Myocyte (in vitro differentiated cells): ENCODE data around the gene CALML3. TPM values are rescaled to one million over a fixed set of nuclear protein-coding genes. Genes with fewer than 3 reads are reported as not detected.

Source experiments
- DNase-seq: peaks from one replicate; pipeline ENCODE4 v3.0.0-alpha.2; 2012; ENCODE audit warnings: low read depth
- total RNA-seq: library from RNA; depleted of rRNA; stranded (reverse); fragments of >200 nt; gene quantifications from 2 replicates; pipeline ENCODE4 v1.2.3, GENCODE V29; 2014

CALML3 gene
- total RNA-seq, 1 donor from 2014 or later = not detected

DNA sequence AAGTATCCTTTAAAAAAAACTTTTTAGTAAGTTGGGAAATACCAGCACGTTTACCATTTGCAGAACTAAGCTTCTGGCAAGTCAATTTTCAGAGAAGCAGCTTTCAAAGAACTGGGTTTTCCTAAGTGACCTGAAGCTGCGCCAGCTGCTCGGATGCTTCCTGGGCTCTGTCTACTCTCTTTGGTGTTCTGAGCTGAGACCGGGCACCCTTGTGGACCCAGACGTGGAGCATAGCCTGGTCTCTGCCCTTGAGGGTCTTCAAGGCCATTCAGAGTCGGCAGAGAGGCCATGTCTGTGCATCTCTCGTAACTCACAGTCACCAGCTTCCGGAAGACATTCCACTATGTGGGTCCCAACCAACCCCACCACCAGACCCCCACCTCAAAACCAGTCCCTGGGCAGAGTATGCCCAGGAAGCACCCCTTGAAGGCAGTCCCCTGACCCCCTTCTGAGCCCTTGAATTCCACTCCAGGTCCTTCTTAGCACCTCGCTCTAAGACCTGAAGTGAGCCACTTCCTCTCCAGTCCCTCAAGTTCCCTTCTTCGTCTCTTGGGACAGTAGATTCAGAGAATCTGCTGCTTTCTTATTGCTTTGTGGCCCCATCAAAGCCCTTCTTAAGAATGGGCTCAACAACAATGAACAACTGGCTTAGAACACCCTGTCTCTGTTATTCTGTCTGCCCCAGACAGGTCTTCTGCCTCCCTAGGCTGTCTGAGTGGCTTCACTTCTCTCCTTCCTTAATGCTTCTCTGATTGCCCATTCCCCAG lies 33.9 kb upstream of the CALML3 start:
- DNase-seq = no peak

DNA sequence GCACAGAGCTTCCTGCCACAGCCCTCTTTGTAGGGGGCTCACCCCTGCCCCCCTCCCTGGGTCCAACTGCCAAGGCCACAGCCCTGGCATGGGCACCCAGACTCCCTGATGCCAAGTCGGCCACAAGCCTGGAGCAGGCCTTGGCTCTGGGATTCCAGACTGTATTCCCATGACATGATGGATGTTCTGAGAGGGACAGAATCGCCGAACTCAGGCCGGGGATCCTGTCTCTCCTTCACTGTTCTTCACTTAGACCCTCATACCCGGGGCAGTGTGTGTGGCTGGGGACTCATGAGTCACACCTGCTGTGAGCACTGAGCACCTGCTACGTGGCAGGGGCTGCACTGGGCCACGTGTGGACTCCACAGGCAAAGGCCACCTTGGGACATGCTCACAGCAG lies 33.3 kb upstream of the CALML3 start:
- no peak for DNase-seq

GRCh38 chr10:5492322-5492855 lies 32.4 kb upstream of the CALML3 start:
- DNase-seq = no peak

DNA sequence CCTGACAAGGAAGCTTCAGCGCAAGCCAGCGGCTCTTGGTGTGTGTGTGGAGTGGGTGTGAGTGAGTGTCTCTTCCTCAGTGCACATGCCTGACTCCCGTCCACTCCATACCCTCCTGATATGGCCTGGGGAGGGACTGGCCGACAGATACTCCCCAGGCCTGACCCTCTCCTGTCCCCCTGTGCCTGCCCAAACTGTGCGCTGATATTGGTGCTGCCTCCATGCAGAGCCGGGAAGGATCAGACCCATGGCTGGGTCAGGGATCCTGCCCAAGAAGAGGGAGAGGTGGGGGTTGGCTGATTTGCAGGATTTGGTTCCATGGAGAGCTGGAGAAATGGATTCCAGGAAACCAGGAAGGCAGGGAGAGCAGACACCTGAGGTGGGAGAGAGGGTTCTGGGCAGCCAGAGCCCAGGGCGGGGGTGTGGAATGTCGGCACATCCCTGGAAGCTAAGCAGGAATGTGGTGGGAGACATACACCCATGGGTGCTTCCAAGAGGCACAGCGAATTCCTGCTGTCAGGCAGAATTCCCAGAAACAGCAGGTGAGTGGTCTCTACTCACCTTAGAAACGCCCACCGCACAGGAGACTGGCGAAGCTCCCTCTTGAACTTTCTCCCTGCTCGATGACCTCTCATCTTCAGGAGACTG lies 31.7 kb upstream of the CALML3 start:
- DNase-seq = no peak

DNA sequence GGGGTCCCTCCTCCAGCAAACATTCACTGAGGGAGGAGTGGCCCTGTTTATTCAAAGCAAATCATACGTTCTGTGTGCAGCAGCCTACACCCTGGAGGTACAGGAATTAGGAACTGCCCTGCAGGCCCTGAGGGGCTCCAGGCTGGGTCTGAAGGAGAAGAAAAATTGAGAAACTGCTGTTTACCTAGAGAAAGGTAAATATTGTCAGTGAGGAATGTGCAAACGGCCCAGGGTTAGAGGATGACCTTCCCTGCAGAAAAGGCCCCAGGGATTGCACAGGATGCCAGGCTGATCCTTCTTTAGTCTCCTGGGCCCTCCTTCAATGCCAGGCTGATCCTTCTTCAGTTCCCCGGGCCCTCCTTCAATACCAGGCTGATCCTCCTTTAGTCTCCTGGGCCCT lies 31.1 kb upstream of the CALML3 start:
- DNase-seq = no peak

DNA sequence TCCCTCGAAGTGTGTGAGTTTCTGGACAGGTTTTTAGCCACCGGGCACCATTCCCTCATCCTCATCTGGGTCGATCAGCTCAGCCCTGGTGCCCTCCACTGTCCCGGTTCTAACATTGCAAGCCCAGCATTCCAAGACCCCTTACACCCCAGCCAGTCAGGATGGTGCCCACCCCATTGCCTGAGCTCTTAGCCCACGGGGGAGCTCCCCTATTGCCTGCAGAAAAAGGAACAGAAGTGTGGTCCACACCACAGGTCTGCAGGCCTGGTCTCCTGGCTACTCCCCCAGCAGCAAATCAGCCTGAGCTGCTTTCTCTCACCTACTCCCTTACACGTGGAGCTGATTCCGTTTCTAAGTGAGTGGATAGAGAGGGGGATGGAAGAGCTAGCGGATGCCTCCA lies 30.1 kb upstream of the CALML3 start:
- no peak for DNase-seq

DNA sequence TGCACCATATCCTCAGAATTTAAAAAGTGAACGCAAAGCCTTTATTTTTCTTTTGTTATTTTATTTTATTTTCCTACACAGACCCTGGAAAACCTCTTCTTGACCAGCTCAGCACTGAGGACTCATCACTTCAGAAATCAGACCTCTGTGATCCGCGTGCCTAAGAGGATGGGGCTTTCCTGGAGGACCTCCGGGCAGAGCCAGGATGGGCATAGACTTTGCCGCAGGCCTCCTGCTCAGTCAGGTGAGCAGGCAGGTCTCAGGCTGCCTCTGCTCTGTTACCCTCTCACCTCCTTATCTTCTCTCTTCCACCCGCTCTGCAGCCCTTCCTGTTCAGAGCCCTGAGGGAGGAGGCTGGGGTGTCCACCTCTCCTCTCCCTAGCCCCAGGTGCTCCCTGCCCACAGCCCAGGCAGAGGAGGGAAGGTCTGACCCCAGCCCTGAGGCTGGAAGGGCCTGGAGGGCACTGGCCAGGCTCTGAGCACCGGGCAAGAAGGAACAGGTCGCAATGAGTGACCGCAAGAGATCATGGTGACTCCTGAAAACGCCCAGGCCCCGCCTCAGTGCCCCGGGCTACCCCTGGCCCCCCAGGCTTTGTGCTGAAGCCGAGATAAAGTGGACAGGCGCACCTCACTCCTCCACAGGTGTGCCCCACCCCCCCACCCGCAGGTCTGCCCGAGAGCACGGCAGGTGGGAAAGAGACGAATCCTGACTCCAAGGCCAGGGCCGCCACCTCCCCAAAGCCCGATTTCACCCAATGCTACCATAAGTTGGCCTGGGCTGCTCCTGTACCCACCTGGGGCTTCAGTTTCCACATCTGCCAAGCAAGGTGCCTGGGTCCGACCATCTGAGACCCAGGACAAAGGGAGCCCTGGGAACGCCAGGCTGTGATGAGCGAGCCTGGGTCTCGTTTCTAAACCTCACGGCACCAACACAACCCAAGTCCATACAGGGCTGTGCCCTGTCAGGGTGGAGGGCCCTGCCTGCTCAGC lies 28.2 kb upstream of the CALML3 start:
- DNase-seq = no peak

- no peak for DNase-seq
These were observed 27.5 kb upstream of the CALML3 start for GRCh38 chr10:5497289-5497688.

- no peak for DNase-seq
These were observed 26.6 kb upstream of the CALML3 start for GRCh38 chr10:5497948-5498730.

DNA sequence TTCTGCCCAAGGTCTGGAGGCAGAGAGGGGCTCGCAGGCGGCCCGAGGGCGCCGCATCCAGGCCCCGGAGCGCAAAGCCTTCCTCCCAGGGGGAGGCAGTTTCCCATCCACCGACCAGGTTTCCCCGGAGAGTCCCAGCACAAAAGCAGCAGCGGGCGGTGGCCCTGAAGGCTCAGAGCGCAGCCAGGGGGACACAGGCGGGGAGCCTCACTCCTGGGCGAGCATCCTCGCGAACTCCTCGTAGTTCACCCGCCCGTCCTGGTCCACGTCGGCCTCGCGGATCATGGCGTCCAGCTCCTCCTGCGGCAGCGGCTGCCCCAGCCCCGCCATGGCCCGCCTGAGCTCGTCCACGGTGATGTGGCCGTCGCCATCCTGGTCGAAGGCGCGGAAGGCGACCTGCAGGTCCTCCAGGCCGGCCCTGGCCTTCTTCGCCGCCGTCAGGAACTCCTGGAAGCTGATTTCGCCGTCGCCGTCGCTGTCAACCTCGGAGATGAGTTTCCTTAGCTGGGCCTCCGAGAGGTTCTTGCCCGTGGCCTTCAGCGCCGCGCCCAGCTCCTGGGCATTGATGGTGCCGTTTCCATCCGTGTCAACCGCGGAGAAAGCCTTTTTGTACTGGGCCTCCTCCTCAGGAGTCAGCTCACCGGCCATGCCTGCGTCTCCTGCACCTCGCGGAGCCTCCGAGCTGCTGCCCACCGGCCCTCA lies 25.8 kb upstream of the CALML3 start:
- DNase-seq = no peak

DNA sequence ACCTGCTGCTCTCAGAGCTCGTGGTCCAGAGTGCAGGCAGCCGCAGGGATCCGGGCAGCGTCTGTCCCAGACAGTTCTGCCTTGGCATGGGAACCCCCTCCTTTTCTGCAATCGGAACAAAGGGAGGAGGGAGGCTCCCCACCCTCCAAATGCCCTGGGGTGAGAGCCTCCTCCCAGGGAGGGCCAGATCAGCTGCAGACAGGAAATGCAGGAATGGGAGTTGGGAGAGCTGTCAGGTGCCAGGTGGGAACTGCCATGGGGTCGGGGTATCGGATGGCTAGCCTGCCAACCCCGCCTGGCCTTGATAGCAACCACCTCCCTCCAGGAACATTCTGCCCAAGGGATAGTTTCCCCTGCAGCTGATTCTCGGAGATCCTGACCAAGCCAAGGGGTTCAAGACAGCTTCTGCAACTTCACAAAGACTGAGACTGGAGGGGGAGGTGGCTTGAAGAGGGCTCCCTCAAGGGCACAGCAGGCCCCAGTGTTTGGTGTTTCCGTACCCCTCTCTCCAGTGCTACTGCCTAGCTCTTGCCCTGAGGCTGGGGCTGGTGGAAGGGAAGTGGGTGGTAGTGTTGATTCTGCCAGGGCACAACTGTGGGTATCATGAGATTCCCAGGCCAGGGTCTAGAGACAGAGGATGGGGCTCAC lies 25.1 kb upstream of the CALML3 start, which contains the start of gene CALML5:
TSS of gene CALML5 (minus strand) at position 78 of the 648 bp plus-strand sequence. CDS start 132 bp downstream, outside the sequence.
- DNase-seq = no peak

- no peak for DNase-seq
These were observed 24.5 kb upstream of the CALML3 start for GRCh38 chr10:5500162-5500670.

DNA sequence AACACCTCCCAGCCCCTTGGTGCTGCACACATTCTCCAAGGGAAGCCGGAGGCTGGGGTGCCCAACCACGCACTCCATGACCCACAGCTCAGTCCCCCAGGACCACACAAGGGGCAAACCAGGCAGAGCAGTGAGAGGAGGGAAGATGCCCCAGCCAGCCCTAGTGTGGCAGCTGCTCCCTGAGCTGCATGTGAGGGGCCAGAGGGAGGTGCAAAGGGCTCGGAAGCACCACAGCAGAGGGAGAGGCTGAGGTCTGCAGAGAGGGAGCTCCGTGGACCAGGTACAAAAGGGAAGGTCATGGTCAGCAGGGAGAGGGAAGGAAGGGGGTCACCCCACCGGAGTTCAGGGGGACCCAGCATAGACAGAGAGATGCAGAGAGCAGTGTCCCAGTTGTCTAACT lies 23.9 kb upstream of the CALML3 start:
- no peak for DNase-seq

DNA sequence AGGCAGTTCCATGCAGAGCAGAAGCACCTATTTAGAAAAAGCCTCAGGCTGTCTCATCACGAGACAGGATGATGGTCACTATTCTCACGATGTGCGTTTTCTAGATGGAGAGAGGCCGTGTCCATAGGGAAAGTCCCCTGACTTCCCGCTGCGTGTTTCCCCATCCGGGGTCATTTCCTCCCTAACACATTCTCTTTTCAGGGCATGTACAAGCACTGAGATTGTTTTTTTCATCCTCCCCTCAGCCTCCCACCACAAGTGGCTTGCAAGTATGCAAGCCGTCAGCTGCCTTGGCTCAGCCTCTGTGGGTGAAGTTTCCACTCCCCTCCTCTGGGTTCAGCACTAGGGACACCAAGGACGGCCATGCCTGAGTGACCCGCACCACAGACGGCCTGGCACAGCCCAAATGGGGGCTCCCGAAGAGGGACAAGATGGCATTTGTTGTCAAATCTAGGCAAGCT lies 22.7 kb upstream of the CALML3 start:
- DNase-seq = peak; percentile 49

DNA sequence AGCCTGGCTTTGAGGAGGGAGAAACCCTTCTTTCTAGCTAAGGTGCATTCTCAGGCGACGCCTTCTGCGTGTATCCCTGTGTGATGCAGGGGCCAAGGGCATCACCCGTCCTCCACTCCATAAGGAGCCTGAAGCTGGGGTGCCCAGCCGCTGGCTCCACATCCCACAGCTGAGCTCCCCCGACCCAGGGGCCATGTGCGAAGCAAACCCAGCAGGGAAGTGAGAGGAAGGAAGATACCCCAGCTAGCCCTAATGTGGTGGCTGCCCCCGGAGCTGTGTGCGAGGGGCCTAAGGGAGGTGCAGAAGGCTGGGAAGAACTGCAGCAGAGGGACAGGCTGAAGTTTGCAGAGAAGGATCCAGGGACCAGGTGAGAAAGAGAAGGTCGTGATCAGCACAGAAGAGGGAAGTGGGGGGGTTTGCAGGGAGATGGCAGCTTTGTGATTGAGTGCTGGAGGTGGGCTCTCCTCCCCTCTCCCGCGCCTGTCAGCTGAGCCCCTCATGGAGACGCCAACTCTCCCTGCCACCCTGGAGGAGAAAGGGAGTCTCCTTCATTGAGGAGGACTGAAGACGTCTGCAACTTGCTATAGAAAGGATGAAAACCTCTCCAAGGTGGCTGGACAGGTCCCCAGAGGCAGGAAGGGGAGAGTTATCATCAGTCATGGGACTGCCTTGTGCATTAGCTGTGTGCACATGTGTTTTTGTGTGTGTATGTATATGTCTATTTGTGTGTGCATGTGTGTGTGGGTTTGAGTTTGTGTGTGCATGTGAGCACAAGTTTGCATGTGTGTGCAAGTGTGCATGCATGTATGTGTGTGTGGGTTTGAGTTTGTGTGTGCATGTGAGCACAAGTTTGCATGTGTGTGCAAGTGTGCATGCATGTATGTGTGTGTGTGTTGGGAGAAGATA lies 21.9 kb upstream of the CALML3 start:
- no peak for DNase-seq

- no peak for DNase-seq
These were observed 21.3 kb upstream of the CALML3 start for GRCh38 chr10:5503477-5503835.

GRCh38 chr10:5504146-5505072 lies 20.4 kb upstream of the CALML3 start:
- DNase-seq = no peak
